SK-N-SH (cell line): ENCODE data around the gene BRI3BP. TPM values are rescaled to one million over a fixed set of nuclear protein-coding genes. Genes with fewer than 3 reads are reported as not detected.
"Not testable (repeated sequence)": the region's sequence is repeated elsewhere in the genome, so short reads cannot be mapped to it uniquely, and the experiment has no call there.

Source experiments
- CTCF ChIA-PET: fragments of 300-600, 350-600 bp; formaldehyde crosslinking; extraction: SDS; loops from one replicate; lab custom pipeline; 2021; lab: Yijun Ruan, JAX
- POLR2A ChIA-PET: fragments of 350-600 bp; sonication (Branson Sonifier 250); formaldehyde crosslinking; extraction: SDS; loops from one replicate; lab custom pipeline; 2020; ENCODE audit warnings: antibody characterized with exemption, inconsistent platforms; lab: Yijun Ruan, JAX
- DNase-seq: peaks from one replicate; pipeline ENCODE4 v3.0.0; 2012
- H2AFZ ChIP-seq: fragments of 200-600 bp; sonication (generic); 2 replicates; pipeline ENCODE4 v1.8.1; 2016; ENCODE audit warnings: antibody characterized with exemption, mild to moderate bottlenecking, low read depth
- H3F3A ChIP-seq: fragments of 200-600 bp; sonication (generic); replicated peaks from 2 replicates; pipeline ENCODE3; 2016; ENCODE audit warnings: antibody characterized with exemption, mild to moderate bottlenecking; ENCODE audit not compliant: insufficient read depth
- H3K27ac ChIP-seq, 2 experiments: fragments of 200-500 bp in 1 of 2; fragments of 200-600 bp in 1 of 2; sonication (Bioruptor generic) in 1 of 2; sonication (generic), shearing (Covaris generic) in 1 of 2; 2 replicates each; pipeline versions ENCODE4 v1.5.1 to v1.6.1; 2014 to 2016; ENCODE audit warnings: low read depth in 2 of 2, inconsistent platforms in 1 of 2, low read length in 1 of 2, mild to moderate bottlenecking in 1 of 2, mixed read lengths in 1 of 2
- H3K27me3 ChIP-seq: fragments of 200-600 bp; sonication (generic), shearing (Covaris generic); 2 replicates; pipeline ENCODE4 v1.6.1; 2016; ENCODE audit warnings: mixed run types; ENCODE audit not compliant: insufficient read depth
- H3K36me3 ChIP-seq, 2 experiments: fragments of 200-500 bp in 1 of 2; fragments of 200-600 bp in 1 of 2; sonication (Bioruptor generic) in 1 of 2; sonication (generic) in 1 of 2; replicated peaks in 1 of 2; 2 replicates each; pipeline versions ENCODE3 to v1.5.1; 2014 to 2016; ENCODE audit warnings: low read length in 1 of 2, mild to moderate bottlenecking in 1 of 2; ENCODE audit not compliant: insufficient read depth in 2 of 2, control insufficient read depth in 1 of 2
- H3K4me1 ChIP-seq, 2 experiments: fragments of 200-500 bp in 1 of 2; fragments of 200-600 bp in 1 of 2; sonication (Bioruptor generic) in 1 of 2; sonication (generic), shearing (Covaris generic) in 1 of 2; 2 replicates each; pipeline versions ENCODE4 v1.5.1 to v1.6.1; 2014 to 2016; ENCODE audit warnings: low read depth in 1 of 2, low read length in 1 of 2, mixed run types in 1 of 2; ENCODE audit not compliant: insufficient read depth in 2 of 2, control insufficient read depth in 1 of 2
- H3K4me2 ChIP-seq: fragments of 200-600 bp; sonication (generic), shearing (Covaris generic); 2 replicates; pipeline ENCODE4 v1.6.1; 2017; ENCODE audit warnings: mixed run types
- H3K4me3 ChIP-seq, 2 experiments: fragments of 200-500 bp in 1 of 2; fragments of 200-600 bp in 1 of 2; sonication (Bioruptor generic) in 1 of 2; sonication (generic), shearing (Covaris generic) in 1 of 2; 2 replicates each; pipeline versions ENCODE4 v1.5.1 to v1.8.1; 2014 to 2016; ENCODE audit warnings: low read depth in 2 of 2, inconsistent platforms in 1 of 2, low read length in 1 of 2, mild to moderate bottlenecking in 1 of 2, mixed read lengths in 1 of 2, moderate library complexity in 1 of 2
- H3K79me2 ChIP-seq: fragments of 200-600 bp; sonication (generic); 2 replicates; pipeline ENCODE4 v1.8.1; 2017; ENCODE audit warnings: mild to moderate bottlenecking; ENCODE audit not compliant: insufficient read depth
- H3K9ac ChIP-seq: fragments of 200-600 bp; sonication (generic); 2 replicates; pipeline ENCODE4 v1.6.1; 2017; ENCODE audit warnings: mixed run types
- H3K9me2 ChIP-seq: fragments of 200-600 bp; sonication (generic); 2 replicates; pipeline ENCODE4 v1.6.1; 2017; ENCODE audit warnings: mixed run types
- H3K9me3 ChIP-seq: fragments of 200-600 bp; sonication (generic); 2 replicates; pipeline ENCODE4 v1.6.1; 2017; ENCODE audit warnings: mixed run types, mild to moderate bottlenecking, moderate library complexity
- H4K20me1 ChIP-seq: fragments of 200-600 bp; sonication (generic); 2 replicates; pipeline ENCODE4 v1.6.1; 2017; ENCODE audit warnings: mild to moderate bottlenecking, mixed run types; ENCODE audit not compliant: insufficient read depth
- CHD2 ChIP-seq: fragments of 150-350 bp; IDR thresholded peaks from 2 replicates; pipeline ENCODE4 v1.6.1; 2018; ENCODE audit warnings: low read length; ENCODE audit not compliant: partially characterized antibody
- ELF1 ChIP-seq: IDR thresholded peaks from 2 replicates; pipeline ENCODE4 v1.4.0; 2012
- FOSL2 ChIP-seq: IDR thresholded peaks from 2 replicates; pipeline ENCODE4 v1.4.0; 2012; ENCODE audit warnings: low read depth, mild to moderate bottlenecking, moderate library complexity, borderline replicate concordance
- GABPA ChIP-seq: IDR thresholded peaks from 2 replicates; pipeline ENCODE4 v1.4.0; 2012; ENCODE audit warnings: low read depth, mild to moderate bottlenecking
- GATA2 ChIP-seq: sonication (generic); formaldehyde crosslinking; IDR thresholded peaks from 2 replicates; pipeline ENCODE4 v1.5.0; 2020; ENCODE audit warnings: mild to moderate bottlenecking, missing genetic modification reagents
- JUND ChIP-seq: IDR thresholded peaks from 2 replicates; pipeline ENCODE4 v1.4.0; 2012
- MEF2A ChIP-seq: IDR thresholded peaks from 2 replicates; pipeline ENCODE4 v1.4.0; 2012; ENCODE audit warnings: low read depth, borderline replicate concordance
- MXI1 ChIP-seq: IDR thresholded peaks from 2 replicates; pipeline ENCODE4 v1.6.1; 2012; ENCODE audit warnings: mild to moderate bottlenecking, low read depth, low read length, improper control_type of control experiment
- NFIC ChIP-seq: IDR thresholded peaks from 2 replicates; pipeline ENCODE4 v1.4.0; 2012; ENCODE audit warnings: borderline replicate concordance
- POLR2AphosphoS5 ChIP-seq: IDR thresholded peaks from 2 replicates; pipeline ENCODE4 v1.6.1; 2012; ENCODE audit warnings: low read depth, low read length
- RAD21 ChIP-seq: IDR thresholded peaks from 2 replicates; pipeline ENCODE4 v1.6.1; 2012; ENCODE audit warnings: mild to moderate bottlenecking, low read length
- RCOR1 ChIP-seq: fragments of 150-350 bp; IDR thresholded peaks from 2 replicates; pipeline ENCODE4 v1.6.1; 2017; ENCODE audit warnings: antibody characterized with exemption, low read length
- SIN3A ChIP-seq: IDR thresholded peaks from 2 replicates; pipeline ENCODE4 v1.6.1; 2012; ENCODE audit warnings: low read depth, mild to moderate bottlenecking, low read length, moderate library complexity, borderline replicate concordance
- SMC3 ChIP-seq: IDR thresholded peaks from 2 replicates; pipeline ENCODE4 v1.6.1; 2012; ENCODE audit warnings: low read depth, low read length, improper control_type of control experiment
- TAF1 ChIP-seq: IDR thresholded peaks from 2 replicates; pipeline ENCODE4 v1.6.1; 2012; ENCODE audit warnings: low read depth, mild to moderate bottlenecking, low read length, moderate library complexity, borderline replicate concordance
- USF2 ChIP-seq: fragments of 150-350 bp; IDR thresholded peaks from 2 replicates; pipeline ENCODE4 v1.6.1; 2017; ENCODE audit warnings: antibody characterized with exemption, low read length, low read depth, borderline replicate concordance
- YY1 ChIP-seq: IDR thresholded peaks from 2 replicates; pipeline ENCODE4 v1.4.0; 2012; ENCODE audit warnings: low read depth, mild to moderate bottlenecking
- WGBS: methylation state at CpG from one replicate; pipeline ENCODE4 v1.1.6; 2017; ENCODE audit warnings: low lambda C conversion rate; 5-methylcytosine and 5-hydroxymethylcytosine counted together
- polyA plus RNA-seq, 3 experiments: library from polyadenylated mRNA; depleted of rRNA; stranded (reverse); fragments of >200 nt; gene quantifications; 2 replicates each; pipeline ENCODE4 v1.2.3, GENCODE V29; 2012
- TF ChIP-seq, protein P1 (sequence below): IDR thresholded peaks from 2 replicates; pipeline ENCODE4 v1.4.0; 2012; ENCODE audit warnings: low read depth, borderline replicate concordance
- TF ChIP-seq, protein P2 (sequence below): IDR thresholded peaks from 2 replicates; pipeline ENCODE4; 2012
- TF ChIP-seq, protein P3 (sequence below): fragments of 200-600 bp; sonication (generic); IDR thresholded peaks from 2 replicates; pipeline ENCODE4 v1.6.1; 2017; ENCODE audit warnings: antibody characterized with exemption, mild to moderate bottlenecking, moderate library complexity

The BRI3BP gene
- polyA plus RNA-seq, 1 of the 3 experiments (the other 2 are of a cell fraction), result 3.8 TPM

DNA sequence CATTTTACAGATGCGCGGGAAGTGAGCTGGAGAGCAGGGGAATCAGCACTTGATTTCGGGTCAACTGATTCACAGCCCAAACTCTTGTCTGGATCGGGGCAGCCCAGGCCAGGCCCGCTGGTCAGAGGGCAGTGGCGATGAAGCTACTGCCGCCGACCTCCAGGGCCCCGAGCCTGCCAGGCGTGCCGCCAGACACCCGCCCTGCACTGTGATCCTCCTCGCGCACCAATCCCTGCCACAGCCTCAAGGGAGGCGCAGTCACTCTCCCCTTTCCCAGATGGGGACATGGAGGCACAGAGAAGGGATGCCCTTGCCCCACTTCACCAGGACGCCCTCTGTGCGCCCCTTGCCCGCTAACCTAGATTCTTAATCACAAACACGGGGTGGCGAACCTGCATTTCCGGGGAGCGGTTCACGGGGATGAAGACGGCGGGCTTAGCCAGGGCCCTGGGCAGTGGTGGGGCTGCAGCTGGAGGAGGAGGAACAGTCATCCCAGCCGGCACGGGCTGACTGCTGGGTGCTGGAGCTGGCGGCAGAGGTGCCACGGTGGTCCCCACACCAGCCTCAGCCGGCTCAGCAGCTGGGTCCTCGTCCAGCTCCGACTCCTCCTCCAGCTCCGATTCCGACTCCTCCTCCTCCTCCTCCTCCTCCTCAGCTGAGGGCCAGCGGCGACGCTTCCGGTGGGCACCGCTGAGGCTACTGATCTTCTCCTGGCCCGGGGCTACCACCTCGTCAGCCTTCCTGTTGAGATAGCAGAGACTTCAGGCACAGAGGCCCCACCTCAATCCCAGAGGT, 13.2 kb upstream of the BRI3BP start:
- Histone ChIP-seq H3K9me3 (no peaks in the 10 kb centered on the region), H4K20me1 (no peaks in the 10 kb centered on the region), H3K4me3 (no peak overlapping the region), H3F3A (no peaks in the 10 kb centered on the region), H3K79me2 (no peaks in the 10 kb centered on the region), H3K36me3 (peaks cover 19 to 50% of the 10 kb centered on the region in 2 experiments), H3K4me1 (no peaks in the 10 kb centered on the region), H3K4me2 (no peak overlapping the region), H3K27ac (no peak overlapping the region), H3K27me3 (no peaks in the 10 kb centered on the region), H3K9ac (no peak overlapping the region), H3K9me2 (no peaks in the 10 kb centered on the region), H2AFZ (no peak overlapping the region)
- no peak for DNase-seq
- WGBS, result 96% methylated on average over 26 of the region's 41 CpGs
- ChIA-PET CTCF (interaction anchor here (0.6 to 1.3 kb wide), 2 partner anchors 21 to 40 kb away, joined by 3 to 4 read pairs; no protein-coding TSS in a partner anchor), POLR2A (no interaction called here)
- no peak for TF ChIP-seq JUND
- TF ChIP-seq, protein P1, sequence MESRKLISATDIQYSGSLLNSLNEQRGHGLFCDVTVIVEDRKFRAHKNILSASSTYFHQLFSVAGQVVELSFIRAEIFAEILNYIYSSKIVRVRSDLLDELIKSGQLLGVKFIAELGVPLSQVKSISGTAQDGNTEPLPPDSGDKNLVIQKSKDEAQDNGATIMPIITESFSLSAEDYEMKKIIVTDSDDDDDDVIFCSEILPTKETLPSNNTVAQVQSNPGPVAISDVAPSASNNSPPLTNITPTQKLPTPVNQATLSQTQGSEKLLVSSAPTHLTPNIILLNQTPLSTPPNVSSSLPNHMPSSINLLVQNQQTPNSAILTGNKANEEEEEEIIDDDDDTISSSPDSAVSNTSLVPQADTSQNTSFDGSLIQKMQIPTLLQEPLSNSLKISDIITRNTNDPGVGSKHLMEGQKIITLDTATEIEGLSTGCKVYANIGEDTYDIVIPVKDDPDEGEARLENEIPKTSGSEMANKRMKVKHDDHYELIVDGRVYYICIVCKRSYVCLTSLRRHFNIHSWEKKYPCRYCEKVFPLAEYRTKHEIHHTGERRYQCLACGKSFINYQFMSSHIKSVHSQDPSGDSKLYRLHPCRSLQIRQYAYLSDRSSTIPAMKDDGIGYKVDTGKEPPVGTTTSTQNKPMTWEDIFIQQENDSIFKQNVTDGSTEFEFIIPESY, result no peak
- no peak for TF ChIP-seq YY1
- no peak for TF ChIP-seq RCOR1
- TF ChIP-seq MEF2A, result no peak
- no peak for TF ChIP-seq USF2
- no peak for TF ChIP-seq TAF1
- no peak for TF ChIP-seq FOSL2
- no peak for TF ChIP-seq POLR2AphosphoS5
- TF ChIP-seq ELF1, result no peak
- no peak for TF ChIP-seq MXI1
- no peak for TF ChIP-seq NFIC
- TF ChIP-seq SIN3A, result no peak
- TF ChIP-seq CHD2, result no peak
- TF ChIP-seq, protein P2, sequence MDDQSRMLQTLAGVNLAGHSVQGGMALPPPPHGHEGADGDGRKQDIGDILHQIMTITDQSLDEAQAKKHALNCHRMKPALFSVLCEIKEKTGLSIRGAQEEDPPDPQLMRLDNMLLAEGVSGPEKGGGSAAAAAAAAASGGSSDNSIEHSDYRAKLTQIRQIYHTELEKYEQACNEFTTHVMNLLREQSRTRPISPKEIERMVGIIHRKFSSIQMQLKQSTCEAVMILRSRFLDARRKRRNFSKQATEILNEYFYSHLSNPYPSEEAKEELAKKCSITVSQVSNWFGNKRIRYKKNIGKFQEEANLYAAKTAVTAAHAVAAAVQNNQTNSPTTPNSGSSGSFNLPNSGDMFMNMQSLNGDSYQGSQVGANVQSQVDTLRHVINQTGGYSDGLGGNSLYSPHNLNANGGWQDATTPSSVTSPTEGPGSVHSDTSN, result no peak
- TF ChIP-seq GABPA, result no peak
- TF ChIP-seq SMC3, result no peak
- TF ChIP-seq RAD21, result no peak
- TF ChIP-seq, protein P3, sequence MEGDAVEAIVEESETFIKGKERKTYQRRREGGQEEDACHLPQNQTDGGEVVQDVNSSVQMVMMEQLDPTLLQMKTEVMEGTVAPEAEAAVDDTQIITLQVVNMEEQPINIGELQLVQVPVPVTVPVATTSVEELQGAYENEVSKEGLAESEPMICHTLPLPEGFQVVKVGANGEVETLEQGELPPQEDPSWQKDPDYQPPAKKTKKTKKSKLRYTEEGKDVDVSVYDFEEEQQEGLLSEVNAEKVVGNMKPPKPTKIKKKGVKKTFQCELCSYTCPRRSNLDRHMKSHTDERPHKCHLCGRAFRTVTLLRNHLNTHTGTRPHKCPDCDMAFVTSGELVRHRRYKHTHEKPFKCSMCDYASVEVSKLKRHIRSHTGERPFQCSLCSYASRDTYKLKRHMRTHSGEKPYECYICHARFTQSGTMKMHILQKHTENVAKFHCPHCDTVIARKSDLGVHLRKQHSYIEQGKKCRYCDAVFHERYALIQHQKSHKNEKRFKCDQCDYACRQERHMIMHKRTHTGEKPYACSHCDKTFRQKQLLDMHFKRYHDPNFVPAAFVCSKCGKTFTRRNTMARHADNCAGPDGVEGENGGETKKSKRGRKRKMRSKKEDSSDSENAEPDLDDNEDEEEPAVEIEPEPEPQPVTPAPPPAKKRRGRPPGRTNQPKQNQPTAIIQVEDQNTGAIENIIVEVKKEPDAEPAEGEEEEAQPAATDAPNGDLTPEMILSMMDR, result no peak
- no peak for TF ChIP-seq GATA2 (CRISPR knock-in tag)

- H3K4me3 ChIP-seq, H3K27ac ChIP-seq, H3F3A ChIP-seq, POLR2A ChIA-PET, H4K20me1 ChIP-seq, H3K9ac ChIP-seq, H3K27me3 ChIP-seq, CTCF ChIA-PET, H3K9me2 ChIP-seq, H3K4me1 ChIP-seq, H3K9me3 ChIP-seq, DNase-seq, H2AFZ ChIP-seq, H3K4me2 ChIP-seq: not testable (repeated sequence)
- peaks cover 13 to 15% of the 10 kb centered on the region in 2 experiments for H3K36me3 ChIP-seq
- WGBS, result 95% methylated on average over 15 of the region's 15 CpGs
- peaks cover 16% of the 10 kb centered on the region for H3K79me2 ChIP-seq
Observed at GRCh38 chr12:124986876-124987275, 6.6 kb upstream of the BRI3BP start.
